Stomach smooth muscle (tissue), 2 donors: ENCODE results near the gene SERPINA5.

Experiments
- H3K27ac ChIP-seq: one replicate; pipeline ENCODE4 v1.7.0; 2013; ENCODE audit warnings: mild to moderate bottlenecking, low read length, inconsistent platforms
- H3K27me3 ChIP-seq, 2 donors: one replicate each; pipeline ENCODE4 v1.7.0; 2013; ENCODE audit warnings: low read length in 2 of 2; ENCODE audit not compliant: insufficient read depth in 2 of 2, control insufficient read depth in 1 of 2
- H3K36me3 ChIP-seq, 2 donors: one replicate each; pipeline ENCODE4 v1.7.0; 2013; ENCODE audit warnings: low read length in 2 of 2; ENCODE audit not compliant: control insufficient read depth in 2 of 2, insufficient read depth in 2 of 2
- H3K4me1 ChIP-seq: one replicate; pipeline ENCODE4 v1.7.0; 2013; ENCODE audit warnings: low read length; ENCODE audit not compliant: control insufficient read depth, insufficient read depth
- H3K4me3 ChIP-seq, 2 donors: one replicate each; pipeline ENCODE4 v1.7.0; 2013; ENCODE audit warnings: low read length in 2 of 2
- H3K9ac ChIP-seq, 2 donors: one replicate each; pipeline ENCODE4 v1.7.0; 2013; ENCODE audit warnings: low read length in 2 of 2, mild to moderate bottlenecking in 1 of 2
- H3K9me3 ChIP-seq, 2 donors: one replicate each; pipeline ENCODE4 v1.7.0; 2013; ENCODE audit warnings: low read length in 2 of 2; ENCODE audit not compliant: control insufficient read depth in 2 of 2
- donor health status: healthy.
- donor health status: Pancreatic carcinoma.

SERPINA5 gene

DNA sequence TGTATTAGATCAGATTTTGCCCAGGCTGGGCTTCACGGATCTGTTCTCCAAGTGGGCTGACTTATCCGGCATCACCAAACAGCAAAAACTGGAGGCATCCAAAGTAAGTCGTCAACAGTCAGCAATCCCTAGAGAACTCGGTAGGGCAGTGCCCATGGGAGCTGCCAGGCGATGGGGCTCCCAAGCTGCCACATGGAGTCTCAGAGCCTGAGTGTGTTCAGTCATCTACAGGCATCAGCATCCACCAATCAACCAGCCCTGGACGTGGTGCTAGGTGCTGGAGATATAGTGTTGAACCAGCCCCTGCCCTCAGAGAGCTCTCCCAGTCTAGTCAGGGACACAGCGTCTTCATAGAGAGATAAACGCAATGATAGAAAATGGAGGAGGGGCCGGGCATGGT lies 13.0 kb upstream of the SERPINA5 start:
- Histone ChIP-seq H3K27me3 (no peaks in the 10 kb centered on the region), H3K9me3 (peaks cover 0 to 3% of the 10 kb centered on the region in 2 donors), H3K4me3 (no peak overlapping the region), H3K9ac (no peak overlapping the region), H3K4me1 (peaks cover 2% of the 10 kb centered on the region), H3K27ac (no peak overlapping the region), H3K36me3 (no peaks in the 10 kb centered on the region)

DNA sequence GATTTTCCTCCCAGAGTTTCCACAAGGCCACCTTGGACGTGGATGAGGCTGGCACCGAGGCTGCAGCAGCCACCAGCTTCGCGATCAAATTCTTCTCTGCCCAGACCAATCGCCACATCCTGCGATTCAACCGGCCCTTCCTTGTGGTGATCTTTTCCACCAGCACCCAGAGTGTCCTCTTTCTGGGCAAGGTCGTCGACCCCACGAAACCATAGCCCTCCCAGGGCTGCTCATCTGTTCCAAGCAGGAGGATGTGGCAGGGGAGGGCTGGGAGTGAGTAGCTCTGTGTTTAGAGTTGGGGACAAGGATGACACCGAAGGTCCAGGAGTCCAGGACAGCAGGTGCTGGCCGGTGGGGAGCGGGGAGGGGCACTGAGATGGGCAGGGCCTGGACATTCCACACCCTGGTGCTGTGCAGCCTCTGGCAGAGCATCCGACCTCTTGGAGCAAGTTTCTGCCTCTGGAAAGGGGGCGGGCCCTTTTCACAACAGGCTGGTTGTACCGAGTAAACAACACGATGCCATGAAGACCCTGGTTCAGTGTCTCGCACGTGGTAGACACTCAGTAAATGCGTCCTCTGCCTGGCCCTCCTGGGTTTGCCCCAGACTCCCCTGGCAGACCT lies 11.7 kb upstream of the SERPINA5 start:
- no peaks in the 10 kb centered on the region for H3K36me3 ChIP-seq
- no peak overlapping the region for H3K9ac ChIP-seq
- no peaks in the 10 kb centered on the region for H3K27me3 ChIP-seq
- peaks cover 0 to 3% of the 10 kb centered on the region in 2 donors for H3K9me3 ChIP-seq
- H3K27ac ChIP-seq: no peak overlapping the region
- H3K4me3 ChIP-seq: no peak overlapping the region
- H3K4me1 ChIP-seq: peaks cover 2% of the 10 kb centered on the region

- Histone ChIP-seq H3K27me3 (no peaks in the 10 kb centered on the region), H3K9ac (no peak overlapping the region), H3K4me1 (peaks cover 2% of the 10 kb centered on the region), H3K27ac (no peak overlapping the region), H3K9me3 (peaks cover 0 to under 1% of the 10 kb centered on the region in 2 donors), H3K36me3 (no peaks in the 10 kb centered on the region), H3K4me3 (no peak overlapping the region)
Measured at GRCh38 chr14:94570002-94570400, 11.2 kb upstream of the SERPINA5 start.

GRCh38 chr14:94570440-94570839 lies 10.8 kb upstream of the SERPINA5 start:
- Histone ChIP-seq H3K9ac (no peak overlapping the region), H3K36me3 (no peaks in the 10 kb centered on the region), H3K27me3 (no peaks in the 10 kb centered on the region), H3K4me3 (no peak overlapping the region), H3K9me3 (no peaks in the 10 kb centered on the region), H3K27ac (no peak overlapping the region), H3K4me1 (peaks cover 2% of the 10 kb centered on the region)

DNA sequence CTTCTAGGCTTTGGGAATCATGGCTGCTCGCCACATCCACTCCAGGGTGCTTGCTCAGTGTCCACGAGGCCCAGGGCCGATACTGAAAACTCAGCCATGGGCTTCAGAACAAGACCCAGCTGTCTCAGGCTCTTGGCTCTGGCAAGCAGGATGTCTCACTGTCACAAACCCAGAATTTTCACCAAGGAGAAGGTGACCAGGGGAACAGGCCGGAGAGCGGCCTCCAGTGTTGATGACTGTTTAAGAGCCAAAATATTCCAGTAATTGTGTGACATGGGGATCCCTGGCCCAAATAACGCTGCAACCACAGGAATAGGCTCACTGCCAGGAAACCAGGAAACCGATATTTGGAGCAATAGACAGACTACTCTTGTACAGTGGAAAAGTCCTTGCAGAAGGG lies 9.8 kb upstream of the SERPINA5 start:
- no peak overlapping the region for H3K27ac ChIP-seq
- no peaks in the 10 kb centered on the region for H3K36me3 ChIP-seq
- no peaks in the 10 kb centered on the region for H3K9me3 ChIP-seq
- H3K4me3 ChIP-seq: no peak overlapping the region
- peaks cover 2% of the 10 kb centered on the region for H3K4me1 ChIP-seq
- H3K27me3 ChIP-seq: no peaks in the 10 kb centered on the region
- no peak overlapping the region for H3K9ac ChIP-seq

DNA sequence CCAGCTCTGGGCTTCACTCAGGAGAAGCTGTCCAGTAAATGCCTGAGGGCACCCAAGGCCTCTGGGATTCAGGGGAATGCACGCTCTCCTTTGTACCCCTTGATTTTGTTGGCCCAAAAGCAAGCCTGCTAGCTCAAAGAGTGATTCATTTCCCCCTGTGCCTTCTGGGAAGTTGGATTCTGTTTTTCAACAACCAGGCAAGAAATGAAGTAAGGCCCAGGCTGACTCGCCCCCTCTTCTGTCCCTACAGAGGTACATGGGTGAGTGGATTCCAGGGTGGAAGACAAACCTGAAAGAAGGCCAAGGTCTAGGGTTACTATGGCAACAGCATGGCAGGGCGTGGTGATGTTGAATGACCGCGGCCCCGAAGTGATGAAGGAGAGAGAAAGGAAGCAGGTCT lies 9.3 kb upstream of the SERPINA5 start:
- Histone ChIP-seq H3K4me1 (peaks cover 2% of the 10 kb centered on the region), H3K9me3 (no peaks in the 10 kb centered on the region), H3K27ac (no peak overlapping the region), H3K27me3 (no peaks in the 10 kb centered on the region), H3K9ac (no peak overlapping the region), H3K36me3 (no peaks in the 10 kb centered on the region), H3K4me3 (no peak overlapping the region)

- Histone ChIP-seq H3K27ac (no peak overlapping the region), H3K27me3 (no peaks in the 10 kb centered on the region), H3K4me1 (peaks cover 2% of the 10 kb centered on the region)
Measured at GRCh38 chr14:94572637-94573303, 8.5 kb upstream of the SERPINA5 start.

DNA sequence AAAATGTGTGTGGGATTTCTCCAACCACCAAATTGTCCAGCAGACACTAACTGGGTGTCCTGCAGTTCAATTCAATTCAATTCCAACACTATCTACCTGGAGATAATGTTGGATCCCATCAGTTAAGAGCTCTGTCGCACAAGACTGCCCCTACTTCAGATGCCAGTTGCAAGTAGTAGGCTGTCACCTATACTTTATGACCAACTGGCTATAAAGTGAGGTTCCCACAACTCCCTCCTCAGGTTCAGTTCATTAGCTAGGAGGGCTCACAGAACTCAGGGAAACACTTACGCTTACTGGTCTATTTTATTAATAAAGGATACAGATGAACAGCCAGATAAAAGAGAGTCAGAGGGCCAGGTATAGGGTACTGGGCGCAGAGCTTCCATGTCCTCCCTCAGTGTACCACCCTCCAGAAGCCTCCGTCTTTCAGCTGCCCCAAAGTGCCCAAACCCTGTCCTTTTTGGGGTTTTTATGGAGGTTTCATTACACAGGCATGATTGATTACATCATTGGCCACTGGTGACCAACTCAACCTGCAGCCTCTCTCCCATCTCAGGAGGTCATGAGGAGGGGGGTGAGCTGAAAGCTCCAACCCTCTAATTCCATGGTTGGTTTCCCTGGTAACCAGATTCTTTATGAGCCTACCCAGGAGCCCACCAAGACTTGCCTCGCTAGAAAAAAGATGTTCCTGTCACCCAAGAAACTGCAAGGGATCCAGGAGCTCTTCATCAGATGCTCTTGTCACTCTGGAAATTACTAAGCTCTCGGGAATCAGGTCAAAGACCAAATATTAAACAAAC lies 7.5 kb upstream of the SERPINA5 start:
- H3K4me1 ChIP-seq: peaks cover 2% of the 10 kb centered on the region
- H3K36me3 ChIP-seq: no peaks in the 10 kb centered on the region
- H3K4me3 ChIP-seq: no peak overlapping the region
- H3K27me3 ChIP-seq: peaks cover 0 to 2% of the 10 kb centered on the region in 2 donors
- H3K27ac ChIP-seq: no peak overlapping the region
- H3K9me3 ChIP-seq: peaks cover 0 to 5% of the 10 kb centered on the region in 2 donors
- no peak overlapping the region for H3K9ac ChIP-seq

More at GRCh38 chr14:94572637-94573303, 8.5 kb upstream of the SERPINA5 start:
- H3K9ac ChIP-seq: no peak overlapping the region
- H3K4me3 ChIP-seq: no peak overlapping the region
- no peaks in the 10 kb centered on the region for H3K9me3 ChIP-seq
- H3K36me3 ChIP-seq: no peaks in the 10 kb centered on the region

- H3K36me3 ChIP-seq: no peaks in the 10 kb centered on the region
- no peak overlapping the region for H3K9ac ChIP-seq
- no peak overlapping the region for H3K27ac ChIP-seq
- H3K4me3 ChIP-seq: no peak overlapping the region
- peaks cover 2% of the 10 kb centered on the region for H3K4me1 ChIP-seq
- peaks cover 0 to 5% of the 10 kb centered on the region in 2 donors for H3K9me3 ChIP-seq
- peaks cover 0 to 2% of the 10 kb centered on the region in 2 donors for H3K27me3 ChIP-seq
Measured at GRCh38 chr14:94574336-94574735, 6.9 kb upstream of the SERPINA5 start.

- Histone ChIP-seq H3K27me3 (peaks cover 0 to 2% of the 10 kb centered on the region in 2 donors), H3K9me3 (peaks cover 0 to 5% of the 10 kb centered on the region in 2 donors), H3K4me3 (no peak overlapping the region), H3K27ac (no peak overlapping the region), H3K36me3 (no peaks in the 10 kb centered on the region), H3K4me1 (peaks cover 2% of the 10 kb centered on the region), H3K9ac (no peak overlapping the region)
Measured at GRCh38 chr14:94575730-94576585, 5.3 kb upstream of the SERPINA5 start.
